Thoracic aorta (tissue), 2 donors: ENCODE measurements around the gene GALNT2. TPM values are rescaled to one million over a fixed set of nuclear protein-coding genes. Genes with fewer than 3 reads are reported as not detected.

Source experiments
- ATAC-seq: fragments of 150-250 bp; one replicate; pipeline ENCODE4 v1.8.0; 2017; ENCODE audit warnings: low read depth; ENCODE audit not compliant: insufficient number of reproducible peaks, low FRiP score
- DNase-seq: peaks from one replicate; pipeline ENCODE4 v3.0.0-alpha.2; 2020; ENCODE audit warnings: low spot score
- H3K27ac ChIP-seq, 2 donors: fragments of 200-600 bp; sonication (generic); 1 replicate in 1 of 2; 2 replicates in 1 of 2; pipeline ENCODE4 v1.5.1; 2016; ENCODE audit warnings: mild to moderate bottlenecking in 2 of 2, moderate library complexity in 2 of 2
- H3K27me3 ChIP-seq: fragments of 200-600 bp; sonication (generic); replicated peaks from 2 replicates; pipeline ENCODE4 v1.6.0; 2016; ENCODE audit warnings: mild to moderate bottlenecking; ENCODE audit not compliant: insufficient read depth
- H3K36me3 ChIP-seq: fragments of 200-600 bp; sonication (generic); one replicate; pipeline ENCODE4 v1.5.1; 2016
- H3K4me1 ChIP-seq, 2 donors: fragments of 200-600 bp; sonication (generic); 1 replicate in 1 of 2; 2 replicates in 1 of 2; pipeline versions ENCODE4 v1.5.1 to v1.6.0; 2016; ENCODE audit warnings: low read depth in 2 of 2, mild to moderate bottlenecking in 1 of 2; ENCODE audit not compliant: control insufficient read depth in 1 of 2
- H3K4me3 ChIP-seq: fragments of 200-600 bp; sonication (generic); 2 replicates; pipeline ENCODE4 v1.5.1; 2016; ENCODE audit warnings: mild to moderate bottlenecking
- H3K9me3 ChIP-seq: fragments of 200-600 bp; sonication (generic); 2 replicates; pipeline ENCODE4 v1.5.1; 2016
- CTCF ChIP-seq: fragments of 200-600 bp; sonication (generic); IDR thresholded peaks from one replicate; pipeline ENCODE4 v1.5.1; 2019; ENCODE audit warnings: antibody characterized with exemption
- total RNA-seq, 2 donors: library from RNA; depleted of rRNA; stranded (reverse); fragments of >200 nt; gene quantifications; one replicate each; pipeline versions ENCODE4 v1.1.0 to v1.2.3, GENCODE V29; 2016

GALNT2 gene
- total RNA-seq, 2 donors from 2014 or later = 113 to 148 TPM

- Histone ChIP-seq H3K36me3 (no peaks in the 10 kb centered on the region), H3K27me3 (no peaks in the 10 kb centered on the region), H3K9me3 (no peaks in the 10 kb centered on the region), H3K4me3 (peak overlapping the region; percentile 55), H3K27ac (peak overlapping the region; percentile 82 to 88), H3K4me1 (peaks cover 65 to 98% of the 10 kb centered on the region in 2 donors)
- ATAC-seq = no peak
- TF ChIP-seq CTCF = no peak
- DNase-seq = no peak
Observed at GRCh38 chr1:230210981-230211336, 143.9 kb downstream of the GALNT2 start.

GRCh38 chr1:230211436-230212145, 144.6 kb downstream of the GALNT2 start:
- Histone ChIP-seq H3K27me3 (no peaks in the 10 kb centered on the region), H3K9me3 (no peaks in the 10 kb centered on the region), H3K27ac (peak overlapping the region; percentile 82 to 88), H3K4me1 (peaks cover 68 to 98% of the 10 kb centered on the region in 2 donors), H3K36me3 (no peaks in the 10 kb centered on the region), H3K4me3 (peak overlapping the region; percentile 10)
- TF ChIP-seq CTCF = no peak
- DNase-seq (no peak), ATAC-seq (no peak)

DNA sequence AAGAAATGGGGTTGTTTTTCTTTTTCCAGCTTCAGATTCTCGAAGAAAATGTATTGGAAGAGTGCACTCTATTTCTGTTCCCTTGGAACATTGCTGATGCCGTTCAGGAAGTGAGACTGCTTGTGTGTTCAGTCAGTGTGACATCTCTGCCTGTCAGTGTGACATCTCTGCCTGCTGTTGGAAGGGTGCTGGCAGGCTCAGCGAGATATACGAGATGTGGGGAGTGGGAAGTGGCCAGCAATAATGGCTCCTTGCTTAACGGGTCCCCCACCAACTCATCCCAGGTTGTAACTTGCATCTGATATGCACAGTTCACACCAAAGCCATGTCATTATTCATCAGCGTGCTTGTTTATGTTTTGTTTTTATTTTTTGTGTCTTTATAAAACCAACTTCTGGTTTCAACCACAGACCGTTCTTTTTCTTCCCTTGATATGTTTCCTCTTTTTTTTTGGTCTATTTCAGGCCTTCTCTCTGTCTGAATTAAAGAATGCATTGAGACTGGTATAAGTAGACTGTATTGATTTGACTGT, 145.4 kb downstream of the GALNT2 start:
- no peak for TF ChIP-seq CTCF
- DNase-seq (no peak), ATAC-seq (no peak)
- Histone ChIP-seq H3K27ac (peak overlapping the region; percentile 82 to 88), H3K27me3 (no peaks in the 10 kb centered on the region), H3K9me3 (no peaks in the 10 kb centered on the region), H3K36me3 (no peaks in the 10 kb centered on the region), H3K4me1 (peaks cover 68 to 98% of the 10 kb centered on the region in 2 donors), H3K4me3 (peak overlapping the region; percentile 10)

DNA sequence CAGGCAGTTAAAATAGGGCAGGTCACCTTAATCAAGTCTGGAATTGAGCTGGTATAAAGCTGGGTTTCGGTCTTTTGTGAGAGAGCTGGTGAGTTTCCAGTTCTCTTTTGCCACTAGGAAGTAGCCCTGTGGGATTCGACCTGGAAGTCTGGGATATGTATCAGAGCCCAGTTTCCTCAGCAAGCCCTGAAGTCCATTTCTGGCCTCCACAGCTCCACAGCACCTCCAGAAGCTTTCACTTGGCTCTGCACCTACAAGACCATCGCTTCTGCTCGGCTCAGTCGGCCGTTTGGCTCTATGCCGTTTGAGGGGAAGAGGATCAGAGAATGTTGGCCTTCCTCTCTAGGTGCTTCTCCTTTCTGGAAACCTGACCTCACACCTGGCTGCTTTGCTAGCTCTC, 148.0 kb downstream of the GALNT2 start:
- peak overlapping the region; percentile 82 to 88 for H3K27ac ChIP-seq
- peak; percentile 68 for TF ChIP-seq CTCF
- DNase-seq (peak; percentile 42), ATAC-seq (no peak)
- H3K9me3 ChIP-seq = no peaks in the 10 kb centered on the region
- H3K36me3 ChIP-seq = no peaks in the 10 kb centered on the region
- no peaks in the 10 kb centered on the region for H3K27me3 ChIP-seq
- peak overlapping the region; percentile 14 for H3K4me3 ChIP-seq
- peaks cover 52 to 88% of the 10 kb centered on the region in 2 donors for H3K4me1 ChIP-seq

- no peaks in the 10 kb centered on the region for H3K36me3 ChIP-seq
- ATAC-seq = no peak
- peak overlapping the region; percentile 11 for H3K4me3 ChIP-seq
- no peak for TF ChIP-seq CTCF
- H3K27ac ChIP-seq = peak overlapping the region; percentile 82 to 88
- H3K4me1 ChIP-seq = peaks cover 50 to 88% of the 10 kb centered on the region in 2 donors
- H3K9me3 ChIP-seq = no peaks in the 10 kb centered on the region
- H3K27me3 ChIP-seq = no peaks in the 10 kb centered on the region
- DNase-seq = no peak
Observed at GRCh38 chr1:230215529-230215928, 148.5 kb downstream of the GALNT2 start.
